HL-60 (cell line): ENCODE data around the gene EIF4G1.

Experiments
- DNase-seq, 2 experiments: peaks; one replicate each; pipeline ENCODE4 v3.0.0-alpha.2; 2010 to 2020; ENCODE audit warnings: low read depth in 1 of 2, low spot score in 1 of 2
- H3K27ac ChIP-seq: fragments of 250-450 bp; sonication (Bioruptor Pico); replicated peaks from 2 replicates; pipeline ENCODE4 v1.5.1; 2020; ENCODE audit warnings: mild to moderate bottlenecking, moderate library complexity
- H3K27me3 ChIP-seq: fragments of 250-450 bp; sonication (Bioruptor Pico); 2 replicates; pipeline ENCODE4 v1.5.1; 2021; ENCODE audit warnings: mild to moderate bottlenecking, moderate library complexity; ENCODE audit not compliant: insufficient read depth, poor library complexity, severe bottlenecking
- H3K4me3 ChIP-seq: replicated peaks from 2 replicates; pipeline ENCODE4 v1.5.1; 2011; ENCODE audit warnings: mild to moderate bottlenecking, control low read depth, low read length; ENCODE audit not compliant: insufficient read depth
- CTCF ChIP-seq: IDR thresholded peaks from one replicate; pipeline ENCODE4 v1.5.1; 2011; ENCODE audit warnings: low read length, control low read depth, inconsistent platforms; ENCODE audit not compliant: insufficient read depth
- GABPA ChIP-seq: IDR thresholded peaks from 2 replicates; pipeline ENCODE4 v1.6.1; 2012; ENCODE audit warnings: low read depth
- POLR2AphosphoS5 ChIP-seq: IDR thresholded peaks from 2 replicates; pipeline ENCODE4 v1.6.1; 2012; ENCODE audit warnings: low read depth
- REST ChIP-seq: IDR thresholded peaks from 2 replicates; pipeline ENCODE4 v1.6.1; 2012; ENCODE audit warnings: low read depth; ENCODE audit not compliant: insufficient replicate concordance
- SPI1 ChIP-seq: IDR thresholded peaks from 2 replicates; pipeline ENCODE4 v1.6.1; 2012; ENCODE audit warnings: low read depth, mild to moderate bottlenecking, borderline replicate concordance

Gene EIF4G1

GRCh38 chr3:184300378-184300720 lies 14.1 kb upstream of the EIF4G1 start:
- Histone ChIP-seq H3K4me3 (peak overlapping the region; percentile 95), H3K27ac (no peak overlapping the region)
- TF ChIP-seq POLR2AphosphoS5 (no peak), GABPA (no peak), REST (no peak)

GRCh38 chr3:184305577-184305976 lies 8.8 kb upstream of the EIF4G1 start:
- Histone ChIP-seq H3K27me3 (no peaks in the 10 kb centered on the region), H3K4me3 (no peak overlapping the region), H3K27ac (no peak overlapping the region)
- TF ChIP-seq GABPA = no peak
- TF ChIP-seq CTCF = peak; percentile 6
- DNase-seq = no peak

More at GRCh38 chr3:184300378-184300720, 14.1 kb upstream of the EIF4G1 start:
- no peak for DNase-seq
- H3K27me3 ChIP-seq = no peaks in the 10 kb centered on the region

GRCh38 chr3:184306341-184306972 lies 7.9 kb upstream of the EIF4G1 start:
- H3K27ac ChIP-seq = no peak overlapping the region
- DNase-seq = no peak
- TF ChIP-seq REST = no peak
- H3K27me3 ChIP-seq = no peaks in the 10 kb centered on the region
- H3K4me3 ChIP-seq = no peak overlapping the region

- no peak for TF ChIP-seq POLR2AphosphoS5
- TF ChIP-seq SPI1 = no peak
- TF ChIP-seq GABPA = no peak
- TF ChIP-seq REST = no peak
- TF ChIP-seq CTCF = no peak
- no peak for DNase-seq
- no peak overlapping the region for H3K27ac ChIP-seq
- no peaks in the 10 kb centered on the region for H3K27me3 ChIP-seq
- H3K4me3 ChIP-seq = no peak overlapping the region
Observed at GRCh38 chr3:184307915-184308314, 6.5 kb upstream of the EIF4G1 start.
